Peyer's patch (tissue), 4 donors: Measurements from ENCODE around the gene SPEM2. TPM values are rescaled to one million over a fixed set of nuclear protein-coding genes. Genes with fewer than 3 reads are reported as not detected.

ENCODE experiments used
- DNase-seq, 3 donors: peaks; one replicate each; pipeline ENCODE4 v3.0.0-alpha.2; 2017 to 2019
- H3K27ac ChIP-seq, 4 donors: fragments of 200-600 bp; sonication (generic); one replicate each; pipeline ENCODE4 v1.5.1; 2016 to 2019
- H3K27me3 ChIP-seq, 2 donors: fragments of 200-600 bp; sonication (generic); one replicate each; pipeline ENCODE4 v1.5.1; 2019
- H3K36me3 ChIP-seq, 3 donors: fragments of 200-600 bp; sonication (generic); one replicate each; pipeline ENCODE4 v1.5.1; 2016 to 2019
- H3K4me1 ChIP-seq, 4 donors: fragments of 200-600 bp; sonication (generic); one replicate each; pipeline ENCODE4 v1.5.1; 2016 to 2019
- H3K4me3 ChIP-seq, 4 donors: fragments of 200-600 bp; sonication (generic); 1 replicate in 3 of 4; 2 replicates in 1 of 4; pipeline ENCODE4 v1.5.1; 2016 to 2019; ENCODE audit warnings: mild to moderate bottlenecking in 1 of 4
- H3K9me3 ChIP-seq, 4 donors: fragments of 200-600 bp; sonication (generic); one replicate each; pipeline ENCODE4 v1.5.1; 2016 to 2019; ENCODE audit warnings: mild to moderate bottlenecking in 1 of 4
- CTCF ChIP-seq, 6 experiments: fragments of 450-650 bp in 4 of 6; fragments of 200-600 bp in 2 of 6; sonication (generic) in 1 of 6; IDR thresholded peaks; one replicate each; pipeline ENCODE4 v1.5.1; 2017 to 2019; ENCODE audit warnings: antibody characterized with exemption in 6 of 6, mild to moderate bottlenecking in 3 of 6, moderate library complexity in 1 of 6
- POLR2A ChIP-seq, 2 donors: fragments of 450-650 bp; IDR thresholded peaks; one replicate each; pipeline ENCODE4 v1.5.1; 2017; ENCODE audit warnings: antibody characterized with exemption in 2 of 2, mild to moderate bottlenecking in 2 of 2, moderate library complexity in 2 of 2
- total RNA-seq, 4 donors: library from RNA; depleted of rRNA; stranded (reverse); fragments of >200 nt; gene quantifications; one replicate each; pipeline ENCODE4 v1.1.0, GENCODE V29; 2016

Gene SPEM2
- total RNA-seq, 4 donors from 2014 or later: not detected

DNA sequence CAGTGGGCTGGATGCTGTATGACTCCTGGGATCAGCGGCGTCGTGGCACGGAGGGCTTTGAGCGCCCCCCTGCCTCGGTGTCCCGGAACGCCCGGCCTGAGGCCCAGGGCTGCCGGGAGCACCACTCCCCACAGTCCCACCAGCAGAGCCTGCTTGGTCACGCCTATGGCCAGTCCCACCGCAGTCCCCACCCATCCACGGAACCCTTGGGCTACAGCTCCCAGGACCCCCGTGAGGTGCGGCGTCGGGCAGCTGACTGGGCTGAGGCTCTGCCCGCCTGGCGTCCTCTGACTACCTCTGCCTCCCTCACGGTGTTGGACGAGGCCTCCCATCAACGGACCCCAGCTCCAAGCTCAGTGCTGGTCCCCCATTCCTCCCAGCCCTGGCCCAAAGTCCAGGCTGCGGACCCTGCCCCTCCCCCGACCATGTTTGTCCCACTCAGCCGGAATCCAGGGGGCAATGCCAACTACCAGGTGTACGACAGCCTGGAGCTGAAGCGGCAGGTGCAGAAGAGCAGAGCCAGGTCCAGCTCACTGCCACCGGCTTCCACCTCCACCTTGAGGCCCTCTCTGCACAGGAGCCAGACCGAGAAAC lies 1.6 kb downstream of the SPEM2 start:
- no peaks in the 10 kb centered on the region for H3K4me1 ChIP-seq
- no peaks in the 10 kb centered on the region for H3K36me3 ChIP-seq
- H3K27me3 ChIP-seq: no peaks in the 10 kb centered on the region
- H3K4me3 ChIP-seq: no peak overlapping the region
- no peaks in the 10 kb centered on the region for H3K9me3 ChIP-seq
- H3K27ac ChIP-seq: no peak overlapping the region
- TF ChIP-seq CTCF (IDR thresholded peaks at IDR 0.05) (no peak), POLR2A (IDR thresholded peaks at IDR 0.05) (no peak)
- no peak for DNase-seq

GRCh38 chr17:7427549-7427948 lies 2.1 kb downstream of the SPEM2 start:
- Histone ChIP-seq H3K9me3 (no peaks in the 10 kb centered on the region), H3K4me1 (no peaks in the 10 kb centered on the region), H3K36me3 (no peaks in the 10 kb centered on the region), H3K27me3 (no peaks in the 10 kb centered on the region), H3K27ac (no peak overlapping the region), H3K4me3 (no peak overlapping the region)
- no peak for DNase-seq
- no peak for TF ChIP-seq POLR2A (IDR thresholded peaks at IDR 0.05)
- no peak for TF ChIP-seq CTCF (IDR thresholded peaks at IDR 0.05)

DNA sequence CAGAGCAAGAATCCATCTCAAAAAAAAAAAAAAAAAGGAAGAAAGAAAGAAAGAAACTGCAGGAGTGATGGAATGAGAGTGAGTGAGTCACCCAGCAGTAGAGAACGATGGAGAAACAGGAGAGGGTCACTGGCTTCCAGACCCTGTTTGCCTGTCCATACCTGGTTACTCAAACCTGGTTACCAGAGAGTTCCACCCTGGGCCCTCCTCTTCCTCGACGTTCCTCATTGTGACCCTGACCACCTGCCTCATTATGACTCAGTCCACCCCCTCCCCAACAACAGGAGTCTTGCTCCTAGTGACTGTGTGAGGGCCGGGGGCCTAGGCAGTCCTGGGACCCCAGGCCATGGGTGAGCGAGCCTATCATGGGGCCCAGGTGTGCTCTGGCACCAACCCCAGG lies 3.1 kb downstream of the SPEM2 start, which contains the start of gene SPEM3:
Gene SPEM3 (plus strand): TSS at position 301 of the 400 bp plus-strand sequence. CDS start 46 bp downstream, at position 347.
- Histone ChIP-seq H3K27ac (no peak within 1 kb of the TSS), H3K9me3 (no peaks in the 10 kb centered on the region), H3K4me1 (no peaks in the 10 kb centered on the region), H3K27me3 (no peaks in the 10 kb centered on the region), H3K4me3 (no peak within 1 kb of the TSS), H3K36me3 (no peaks in the 10 kb centered on the region)
- DNase-seq: no peak
- TF ChIP-seq POLR2A (IDR thresholded peaks at IDR 0.05): no peak
- TF ChIP-seq CTCF (IDR thresholded peaks at IDR 0.05): no peak

- H3K9me3 ChIP-seq: no peaks in the 10 kb centered on the region
- TF ChIP-seq CTCF (IDR thresholded peaks at IDR 0.05) (no peak), POLR2A (IDR thresholded peaks at IDR 0.05) (no peak)
- no peaks in the 10 kb centered on the region for H3K27me3 ChIP-seq
- H3K36me3 ChIP-seq: no peaks in the 10 kb centered on the region
- DNase-seq: no peak
- no peaks in the 10 kb centered on the region for H3K4me1 ChIP-seq
- H3K4me3 ChIP-seq: no peak overlapping the region
- no peak overlapping the region for H3K27ac ChIP-seq
Observed at GRCh38 chr17:7429722-7430121, 4.3 kb downstream of the SPEM2 start.

GRCh38 chr17:7431231-7431630 lies 5.8 kb downstream of the SPEM2 start:
- no peak for TF ChIP-seq CTCF (IDR thresholded peaks at IDR 0.05)
- no peak for TF ChIP-seq POLR2A (IDR thresholded peaks at IDR 0.05)
- no peak overlapping the region for H3K27ac ChIP-seq
- H3K27me3 ChIP-seq: no peaks in the 10 kb centered on the region
- H3K4me1 ChIP-seq: peaks cover 0 to 6% (median 2%) of the 10 kb centered on the region in 4 donors
- no peaks in the 10 kb centered on the region for H3K36me3 ChIP-seq
- H3K9me3 ChIP-seq: no peaks in the 10 kb centered on the region
- H3K4me3 ChIP-seq: no peak overlapping the region
- DNase-seq: no peak

- peaks cover under 1 to 17% (median 10%) of the 10 kb centered on the region in 4 donors for H3K4me1 ChIP-seq
- H3K9me3 ChIP-seq: no peaks in the 10 kb centered on the region
- no peaks in the 10 kb centered on the region for H3K36me3 ChIP-seq
- H3K27me3 ChIP-seq: no peaks in the 10 kb centered on the region
- H3K4me3 ChIP-seq: no peak overlapping the region
- no peak for DNase-seq
- TF ChIP-seq CTCF (IDR thresholded peaks at IDR 0.05) (no peak), POLR2A (IDR thresholded peaks at IDR 0.05) (no peak)
- H3K27ac ChIP-seq: no peak overlapping the region
Observed at GRCh38 chr17:7432296-7432695, 6.9 kb downstream of the SPEM2 start.
